ENCODE measurements around the gene CDKN2B-AS1. TPM values are rescaled to one million over a fixed set of nuclear protein-coding genes. Genes with fewer than 3 reads are reported as not detected.

Gene CDKN2B-AS1
- total RNA-seq, 1 experiment from 2014 or later: 0.24 TPM

- no peak for TF ChIP-seq ZBTB43 (CRISPR knock-in tag; IDR thresholded peaks at IDR 0.05)
- TF ChIP-seq MLX (CRISPR knock-in tag; IDR thresholded peaks at IDR 0.05): no peak
- TF ChIP-seq ZNF263 (CRISPR knock-in tag; IDR thresholded peaks at IDR 0.05; ENCODE audit: low read depth): no peak
- TF ChIP-seq SOX15 (CRISPR knock-in tag; IDR thresholded peaks at IDR 0.05): no peak
- no peak for TF ChIP-seq ZBTB21 (CRISPR knock-in tag; IDR thresholded peaks at IDR 0.05; ENCODE audit: borderline replicate concordance)
- TF ChIP-seq ZNF671 (CRISPR knock-in tag; IDR thresholded peaks at IDR 0.05): no peak
- no peak for TF ChIP-seq STAT6 (CRISPR knock-in tag; conservative IDR thresholded peaks at IDR 0.05; ENCODE audit: low read depth)
Measured at GRCh38 chr9:22033012-22033630, 38.5 kb downstream of the CDKN2B-AS1 start (continued).

DNA sequence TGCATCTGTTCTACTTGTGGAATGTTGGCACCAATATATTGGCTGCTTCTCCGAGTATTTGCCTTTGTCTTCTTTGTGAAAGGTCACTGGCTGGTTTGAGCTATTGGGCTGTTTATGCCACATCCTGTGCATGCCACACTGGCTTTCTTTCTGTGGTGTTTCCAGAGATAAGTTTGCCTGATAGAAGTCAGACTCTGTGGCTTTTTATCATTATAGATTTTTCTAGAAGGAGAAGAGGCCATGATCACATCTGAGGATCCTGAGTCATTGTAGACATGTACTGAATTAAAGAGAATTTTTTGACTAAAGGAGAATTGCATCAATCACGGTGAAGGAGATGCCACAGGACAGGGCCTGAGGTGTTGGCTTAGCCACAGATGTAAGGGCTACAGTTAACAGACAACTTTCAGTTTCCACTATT is 41.0 kb downstream of the CDKN2B-AS1 start:
- ATAC-seq (no peak), DNase-seq (ENCODE audit: low spot score) (no peak)
- CTCF ChIA-PET: interaction anchor here (0.5 to 1.4 kb wide), 3 partner anchors 27 to 130 kb away, joined by 3 to 6 read pairs (median 4); partner anchors contain the start of gene CDKN2B-AS1
- POLR2A ChIA-PET: no interaction called here
- no peaks in the 10 kb centered on the region for H3K27me3 Mint-ChIP-seq (ENCODE audit: low read depth)
- peaks cover 8% of the 10 kb centered on the region for H3K4me1 Mint-ChIP-seq
- no peak overlapping the region for H3K4me3 Mint-ChIP-seq
- no peaks in the 10 kb centered on the region for H3K9me3 Mint-ChIP-seq
- H3K36me3 Mint-ChIP-seq: no peaks in the 10 kb centered on the region
- no peak overlapping the region for H3K27ac Mint-ChIP-seq
- TF ChIP-seq NFATC4 (CRISPR knock-in tag; IDR thresholded peaks at IDR 0.05) (no peak), GTF2I (CRISPR knock-in tag; conservative IDR thresholded peaks at IDR 0.05) (no peak), ESRRA (CRISPR knock-in tag; IDR thresholded peaks at IDR 0.05; ENCODE audit: borderline replicate concordance) (no peak), TEAD1 (CRISPR knock-in tag; IDR thresholded peaks at IDR 0.05) (no peak), ATF2 (CRISPR knock-in tag; IDR thresholded peaks at IDR 0.05; ENCODE audit: borderline replicate concordance, low read depth) (no peak), TP53 (CRISPR knock-in tag; IDR thresholded peaks at IDR 0.05) (no peak), E2F4 (CRISPR knock-in tag; IDR thresholded peaks at IDR 0.05; ENCODE audit: borderline replicate concordance, low read depth) (no peak), SOX15 (CRISPR knock-in tag; IDR thresholded peaks at IDR 0.05) (no peak)
- TF ChIP-seq, protein P1, sequence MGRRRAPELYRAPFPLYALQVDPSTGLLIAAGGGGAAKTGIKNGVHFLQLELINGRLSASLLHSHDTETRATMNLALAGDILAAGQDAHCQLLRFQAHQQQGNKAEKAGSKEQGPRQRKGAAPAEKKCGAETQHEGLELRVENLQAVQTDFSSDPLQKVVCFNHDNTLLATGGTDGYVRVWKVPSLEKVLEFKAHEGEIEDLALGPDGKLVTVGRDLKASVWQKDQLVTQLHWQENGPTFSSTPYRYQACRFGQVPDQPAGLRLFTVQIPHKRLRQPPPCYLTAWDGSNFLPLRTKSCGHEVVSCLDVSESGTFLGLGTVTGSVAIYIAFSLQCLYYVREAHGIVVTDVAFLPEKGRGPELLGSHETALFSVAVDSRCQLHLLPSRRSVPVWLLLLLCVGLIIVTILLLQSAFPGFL (CRISPR knock-in tag; IDR thresholded peaks at IDR 0.05; ENCODE audit: borderline replicate concordance): no peak
- TF ChIP-seq, protein P2, sequence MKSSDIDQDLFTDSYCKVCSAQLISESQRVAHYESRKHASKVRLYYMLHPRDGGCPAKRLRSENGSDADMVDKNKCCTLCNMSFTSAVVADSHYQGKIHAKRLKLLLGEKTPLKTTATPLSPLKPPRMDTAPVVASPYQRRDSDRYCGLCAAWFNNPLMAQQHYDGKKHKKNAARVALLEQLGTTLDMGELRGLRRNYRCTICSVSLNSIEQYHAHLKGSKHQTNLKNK (CRISPR knock-in tag; IDR thresholded peaks at IDR 0.05): no peak
- TF ChIP-seq, protein P3, sequence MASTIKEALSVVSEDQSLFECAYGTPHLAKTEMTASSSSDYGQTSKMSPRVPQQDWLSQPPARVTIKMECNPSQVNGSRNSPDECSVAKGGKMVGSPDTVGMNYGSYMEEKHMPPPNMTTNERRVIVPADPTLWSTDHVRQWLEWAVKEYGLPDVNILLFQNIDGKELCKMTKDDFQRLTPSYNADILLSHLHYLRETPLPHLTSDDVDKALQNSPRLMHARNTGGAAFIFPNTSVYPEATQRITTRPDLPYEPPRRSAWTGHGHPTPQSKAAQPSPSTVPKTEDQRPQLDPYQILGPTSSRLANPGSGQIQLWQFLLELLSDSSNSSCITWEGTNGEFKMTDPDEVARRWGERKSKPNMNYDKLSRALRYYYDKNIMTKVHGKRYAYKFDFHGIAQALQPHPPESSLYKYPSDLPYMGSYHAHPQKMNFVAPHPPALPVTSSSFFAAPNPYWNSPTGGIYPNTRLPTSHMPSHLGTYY (CRISPR knock-in tag; IDR thresholded peaks at IDR 0.05): no peak
- TF ChIP-seq, protein P4, sequence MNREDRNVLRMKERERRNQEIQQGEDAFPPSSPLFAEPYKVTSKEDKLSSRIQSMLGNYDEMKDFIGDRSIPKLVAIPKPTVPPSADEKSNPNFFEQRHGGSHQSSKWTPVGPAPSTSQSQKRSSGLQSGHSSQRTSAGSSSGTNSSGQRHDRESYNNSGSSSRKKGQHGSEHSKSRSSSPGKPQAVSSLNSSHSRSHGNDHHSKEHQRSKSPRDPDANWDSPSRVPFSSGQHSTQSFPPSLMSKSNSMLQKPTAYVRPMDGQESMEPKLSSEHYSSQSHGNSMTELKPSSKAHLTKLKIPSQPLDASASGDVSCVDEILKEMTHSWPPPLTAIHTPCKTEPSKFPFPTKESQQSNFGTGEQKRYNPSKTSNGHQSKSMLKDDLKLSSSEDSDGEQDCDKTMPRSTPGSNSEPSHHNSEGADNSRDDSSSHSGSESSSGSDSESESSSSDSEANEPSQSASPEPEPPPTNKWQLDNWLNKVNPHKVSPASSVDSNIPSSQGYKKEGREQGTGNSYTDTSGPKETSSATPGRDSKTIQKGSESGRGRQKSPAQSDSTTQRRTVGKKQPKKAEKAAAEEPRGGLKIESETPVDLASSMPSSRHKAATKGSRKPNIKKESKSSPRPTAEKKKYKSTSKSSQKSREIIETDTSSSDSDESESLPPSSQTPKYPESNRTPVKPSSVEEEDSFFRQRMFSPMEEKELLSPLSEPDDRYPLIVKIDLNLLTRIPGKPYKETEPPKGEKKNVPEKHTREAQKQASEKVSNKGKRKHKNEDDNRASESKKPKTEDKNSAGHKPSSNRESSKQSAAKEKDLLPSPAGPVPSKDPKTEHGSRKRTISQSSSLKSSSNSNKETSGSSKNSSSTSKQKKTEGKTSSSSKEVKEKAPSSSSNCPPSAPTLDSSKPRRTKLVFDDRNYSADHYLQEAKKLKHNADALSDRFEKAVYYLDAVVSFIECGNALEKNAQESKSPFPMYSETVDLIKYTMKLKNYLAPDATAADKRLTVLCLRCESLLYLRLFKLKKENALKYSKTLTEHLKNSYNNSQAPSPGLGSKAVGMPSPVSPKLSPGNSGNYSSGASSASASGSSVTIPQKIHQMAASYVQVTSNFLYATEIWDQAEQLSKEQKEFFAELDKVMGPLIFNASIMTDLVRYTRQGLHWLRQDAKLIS (CRISPR knock-in tag; IDR thresholded peaks at IDR 0.05; ENCODE audit: borderline replicate concordance): no peak
